ENCODE measurements around the gene SGPL1. TPM values are rescaled to one million over a fixed set of nuclear protein-coding genes. Genes with fewer than 3 reads are reported as not detected.
A peak's percentile ranks its signal among the peaks of the same experiment; 100 is the strongest.

Gene SGPL1
- total RNA-seq, 4 donors from 2014 or later: 24.9 to 65.4 (median 61.3) TPM

- intact Hi-C loops (cut with DNase I; ENCODE audit: low total_unique reads): no loop called here
- TF ChIP-seq POLR2A (IDR thresholded peaks at IDR 0.05) (no peak), POLR2AphosphoS5 (IDR thresholded peaks at IDR 0.05) (peak in 2 of 3 donors; percentile 34 to 47)
- no peaks in the 10 kb centered on the region for H3K9me3 ChIP-seq
- peaks cover 16% of the 10 kb centered on the region for H3K27me3 ChIP-seq
- in situ Hi-C loops (cut with MboI; ENCODE audit: low pct_ligation_motif_present in 1 of 4, low pct_unique_long_range_greater_than_20kb in 1 of 4, low sequenced_read_pairs in 3 of 4): loop anchor here in 2 of 4 donors (10.0 to 25.0 kb wide), 3 partner anchors 257 to 354 kb away; no protein-coding TSS in a partner anchor
- no peak for DNase-seq
- H3K4me1 ChIP-seq: peaks cover 0 to 2% (median 0%) of the 10 kb centered on the region in 4 donors
- 68 to 92% methylated on average over 4 to 17 of the region's 17 CpGs for WGBS, 2 donors (ENCODE audit: low coverage in 1 of 2)
- no peak overlapping the region for H3K4me3 ChIP-seq
- H3K36me3 ChIP-seq: no peaks in the 10 kb centered on the region
- no peak overlapping the region for H3K27ac ChIP-seq
Observed at GRCh38 chr10:70930263-70931000, 114.7 kb downstream of the SGPL1 start.

Small RNA genes lying within 50 kb of the gene (small RNA-seq; reads per million reads assigned to genes)
- 0 reads per million in 4 donors for gene RPS26P40

Other genes starting within 250 kb of the SGPL1 start
- 10 to 100 TPM in 1 of 4 donors, 1 to 10 TPM in 2, under 1 TPM in 1; 0.80 to 12.7 (median 6.0) TPM for gene PRF1, start 213.2 kb upstream of the SGPL1 start, total RNA-seq
- gene ADAMTS14, start 143.4 kb upstream of the SGPL1 start, total RNA-seq: 1 to 10 TPM in 2 of 4 donors, under 1 TPM in 2; 0.95 to 3.8 (median 1.4) TPM
- gene TBATA, start 30.6 kb upstream of the SGPL1 start, total RNA-seq: not detected
- 10 to 100 TPM; 21.7 to 69.6 (median 44.8) TPM for gene PCBD1, start 72.6 kb downstream of the SGPL1 start, total RNA-seq